Astrocyte (in vitro differentiated cells and primary cell): ENCODE data around the gene DBR1. TPM values are rescaled to one million over a fixed set of nuclear protein-coding genes. Genes with fewer than 3 reads are reported as not detected.

ENCODE experiments used
- DNase-seq: peaks from one replicate; pipeline ENCODE4 v3.0.0-alpha.2; 2010; ENCODE audit warnings: low read depth
- FAIRE-seq: peaks from 2 replicates; lab custom pipeline; 2011; peaks lifted over from hg19 to GRCh38; lab: Jason Lieb, UNC
- H2AFZ ChIP-seq: 2 replicates; pipeline ENCODE4 v1.6.0; 2012; ENCODE audit warnings: low read depth, low read length, inconsistent platforms
- H3K27ac ChIP-seq: 2 replicates; pipeline ENCODE4 v1.5.1; 2011; ENCODE audit warnings: low read depth, low read length, inconsistent platforms
- H3K27me3 ChIP-seq: 2 replicates; pipeline ENCODE4 v1.6.0; 2011; ENCODE audit warnings: low read length, inconsistent platforms; ENCODE audit not compliant: insufficient read depth
- H3K36me3 ChIP-seq: 2 replicates; pipeline ENCODE4 v1.5.1; 2011; ENCODE audit warnings: low read length, inconsistent platforms; ENCODE audit not compliant: insufficient read depth
- H3K4me1 ChIP-seq: 2 replicates; pipeline ENCODE4 v1.5.1; 2011; ENCODE audit warnings: low read length, inconsistent platforms; ENCODE audit not compliant: insufficient read depth
- H3K4me2 ChIP-seq: 2 replicates; pipeline ENCODE4 v1.6.0; 2012; ENCODE audit warnings: low read length, inconsistent platforms
- H3K4me3 ChIP-seq: 2 replicates; pipeline ENCODE4 v1.5.1; 2011; ENCODE audit warnings: low read depth, mild to moderate bottlenecking, low read length, inconsistent platforms; ENCODE audit not compliant: insufficient read depth
- H3K79me2 ChIP-seq: 2 replicates; pipeline ENCODE4 v1.6.0; 2012; ENCODE audit warnings: mild to moderate bottlenecking, low read length, inconsistent platforms; ENCODE audit not compliant: insufficient read depth
- H3K9ac ChIP-seq: 2 replicates; pipeline ENCODE4 v1.6.0; 2012; ENCODE audit warnings: mild to moderate bottlenecking, low read length, inconsistent platforms
- H3K9me3 ChIP-seq: 2 replicates; pipeline ENCODE4 v1.5.1; 2012; ENCODE audit warnings: low read depth, mild to moderate bottlenecking, low read length, inconsistent platforms; ENCODE audit not compliant: insufficient read depth
- H4K20me1 ChIP-seq: 2 replicates; pipeline ENCODE4 v1.6.0; 2012; ENCODE audit warnings: low read length, inconsistent platforms; ENCODE audit not compliant: insufficient read depth
- H3K27ac Mint-ChIP-seq: one replicate; pipeline ENCODE4 v1.8.0; 2021; ENCODE audit warnings: mild to moderate bottlenecking, mixed read lengths; ENCODE audit not compliant: unreplicated experiment
- H3K27me3 Mint-ChIP-seq: one replicate; pipeline ENCODE4 v1.8.0; 2021; ENCODE audit warnings: low read depth, mixed read lengths; ENCODE audit not compliant: unreplicated experiment
- H3K36me3 Mint-ChIP-seq: one replicate; pipeline ENCODE4 v1.8.0; 2021; ENCODE audit warnings: low read depth, mixed read lengths; ENCODE audit not compliant: unreplicated experiment
- H3K4me1 Mint-ChIP-seq: one replicate; pipeline ENCODE4 v1.8.0; 2021; ENCODE audit warnings: low read depth, mixed read lengths; ENCODE audit not compliant: unreplicated experiment
- H3K4me3 Mint-ChIP-seq: one replicate; pipeline ENCODE4 v1.8.0; 2021; ENCODE audit warnings: mild to moderate bottlenecking, moderate library complexity, mixed read lengths; ENCODE audit not compliant: unreplicated experiment
- H3K9me3 Mint-ChIP-seq: one replicate; pipeline ENCODE4 v1.8.0; 2021; ENCODE audit warnings: mild to moderate bottlenecking, mixed read lengths; ENCODE audit not compliant: unreplicated experiment
- CTCF ChIP-seq: IDR thresholded peaks from 2 replicates; pipeline ENCODE4 v1.5.1; 2011; ENCODE audit warnings: low read depth, mild to moderate bottlenecking, inconsistent platforms, low read length, moderate library complexity; ENCODE audit not compliant: insufficient read depth
- EZH2 ChIP-seq: IDR thresholded peaks from 2 replicates; pipeline ENCODE4 v1.6.1; 2012; ENCODE audit warnings: mild to moderate bottlenecking, low read length, inconsistent platforms; ENCODE audit not compliant: insufficient read depth
- total RNA-seq: library from RNA; stranded (reverse); gene quantifications from 2 replicates; pipeline ENCODE4 v1.2.1, GENCODE V29; 2021

Gene DBR1
- total RNA-seq, 1 donor from 2014 or later, result 14.8 TPM

- H3K36me3 Mint-ChIP-seq, result peaks cover 25% of the 10 kb centered on the region
- H3K9me3 Mint-ChIP-seq, result no peaks in the 10 kb centered on the region
- H3K27me3 Mint-ChIP-seq, result no peaks in the 10 kb centered on the region
- H3K4me3 ChIP-seq, result no peak overlapping the region
- H3K27ac Mint-ChIP-seq, result no peak overlapping the region
- TF ChIP-seq CTCF (no peak), EZH2 (no peak)
- H4K20me1 ChIP-seq, result peaks cover 34% of the 10 kb centered on the region
- H3K27me3 ChIP-seq, result no peaks in the 10 kb centered on the region
- H3K4me1 Mint-ChIP-seq, result peaks cover 23% of the 10 kb centered on the region
- no peak overlapping the region for H3K9ac ChIP-seq
- H3K4me3 Mint-ChIP-seq, result no peak overlapping the region
- peaks cover 31% of the 10 kb centered on the region for H3K79me2 ChIP-seq
- H3K36me3 ChIP-seq, result peaks cover 15% of the 10 kb centered on the region
- no peak overlapping the region for H3K27ac ChIP-seq
- H3K4me1 ChIP-seq, result peaks cover 3% of the 10 kb centered on the region
- FAIRE-seq (no peak), DNase-seq (no peak)
- no peak overlapping the region for H3K4me2 ChIP-seq
- H2AFZ ChIP-seq, result no peak overlapping the region
- H3K9me3 ChIP-seq, result no peaks in the 10 kb centered on the region
Observed at GRCh38 chr3:138222131-138222941, 47.6 kb upstream of the DBR1 start.

- Histone ChIP-seq H3K4me2 (no peak overlapping the region), H3K9ac (no peak overlapping the region), H3K27me3 (no peaks in the 10 kb centered on the region), H3K4me3 (no peak overlapping the region), H3K4me1 (no peaks in the 10 kb centered on the region), H3K79me2 (peaks cover 39% of the 10 kb centered on the region), H2AFZ (no peak overlapping the region), H3K9me3 (no peaks in the 10 kb centered on the region), H4K20me1 (peaks cover 34% of the 10 kb centered on the region), H3K27ac (no peak overlapping the region), H3K36me3 (peaks cover 10% of the 10 kb centered on the region)
- H3K27ac Mint-ChIP-seq, result no peak overlapping the region
- no peaks in the 10 kb centered on the region for H3K27me3 Mint-ChIP-seq
- H3K4me3 Mint-ChIP-seq, result no peak overlapping the region
- FAIRE-seq (no peak), DNase-seq (no peak)
- H3K9me3 Mint-ChIP-seq, result no peaks in the 10 kb centered on the region
- peaks cover 17% of the 10 kb centered on the region for H3K36me3 Mint-ChIP-seq
- peaks cover 16% of the 10 kb centered on the region for H3K4me1 Mint-ChIP-seq
- TF ChIP-seq EZH2 (no peak), CTCF (no peak)
Observed at GRCh38 chr3:138220788-138221187, 46.1 kb upstream of the DBR1 start.

GRCh38 chr3:138220242-138220641 lies 45.5 kb upstream of the DBR1 start:
- Histone ChIP-seq H3K9me3 (no peaks in the 10 kb centered on the region), H3K79me2 (peaks cover 39% of the 10 kb centered on the region), H3K4me3 (no peak overlapping the region), H4K20me1 (peaks cover 34% of the 10 kb centered on the region), H3K27ac (no peak overlapping the region), H3K4me1 (no peaks in the 10 kb centered on the region), H2AFZ (no peak overlapping the region), H3K27me3 (no peaks in the 10 kb centered on the region), H3K9ac (no peak overlapping the region), H3K4me2 (no peak overlapping the region), H3K36me3 (peaks cover 5% of the 10 kb centered on the region)
- no peak for TF ChIP-seq CTCF
- TF ChIP-seq EZH2, result no peak
- Mint-ChIP-seq H3K36me3 (peaks cover 13% of the 10 kb centered on the region), H3K4me1 (peaks cover 16% of the 10 kb centered on the region), H3K4me3 (no peak overlapping the region), H3K27ac (no peak overlapping the region), H3K9me3 (no peaks in the 10 kb centered on the region), H3K27me3 (no peaks in the 10 kb centered on the region)
- DNase-seq, result no peak
- FAIRE-seq, result no peak
